GM23248 (cell line): ENCODE results near the gene ATE1. TPM values are rescaled to one million over a fixed set of nuclear protein-coding genes. Genes with fewer than 3 reads are reported as not detected.
"Not testable (repeated sequence)": the region's sequence is repeated elsewhere in the genome, so short reads cannot be mapped to it uniquely, and the experiment has no call there.

Experiments used
- DNase-seq: peaks from one replicate; pipeline ENCODE4 v3.0.0-alpha.2; 2015
- H2AFZ ChIP-seq: fragments of 200-600 bp; sonication (generic); 2 replicates; pipeline ENCODE4 v1.6.1; 2016; ENCODE audit warnings: antibody characterized with exemption
- H3F3A ChIP-seq: fragments of 200-600 bp; sonication (generic); 2 replicates; pipeline ENCODE4 v1.6.1; 2016; ENCODE audit warnings: mild to moderate bottlenecking, antibody characterized with exemption, mixed run types; ENCODE audit not compliant: insufficient read depth
- H3K27ac ChIP-seq: fragments of 200-600 bp; sonication (generic); 2 replicates; pipeline ENCODE4 v1.5.1; 2016; ENCODE audit warnings: mild to moderate bottlenecking
- H3K27me3 ChIP-seq: fragments of 200-600 bp; sonication (generic); replicated peaks from 2 replicates; pipeline ENCODE4 v1.6.1; 2016; ENCODE audit warnings: mild to moderate bottlenecking; ENCODE audit not compliant: insufficient read depth
- H3K36me3 ChIP-seq: fragments of 200-600 bp; sonication (generic); 2 replicates; pipeline ENCODE4 v1.6.1; 2016; ENCODE audit warnings: low read depth, mild to moderate bottlenecking
- H3K4me1 ChIP-seq: fragments of 200-600 bp; sonication (generic); 2 replicates; pipeline ENCODE4 v1.6.1; 2016; ENCODE audit warnings: mild to moderate bottlenecking; ENCODE audit not compliant: insufficient read depth
- H3K4me2 ChIP-seq: fragments of 200-600 bp; sonication (generic); one replicate; pipeline ENCODE4 v1.6.1; 2016; ENCODE audit warnings: mild to moderate bottlenecking; ENCODE audit not compliant: unreplicated experiment
- H3K4me3 ChIP-seq: fragments of 200-600 bp; sonication (generic); 2 replicates; pipeline ENCODE4 v1.5.1; 2016; ENCODE audit warnings: mild to moderate bottlenecking
- H3K79me2 ChIP-seq: fragments of 200-600 bp; sonication (generic); 2 replicates; pipeline ENCODE4 v1.6.1; 2016; ENCODE audit warnings: mild to moderate bottlenecking; ENCODE audit not compliant: insufficient read depth
- H3K9ac ChIP-seq: fragments of 200-600 bp; sonication (generic); 2 replicates; pipeline ENCODE4 v1.6.1; 2016; ENCODE audit warnings: mild to moderate bottlenecking
- H3K9me2 ChIP-seq: fragments of 200-600 bp; sonication (generic); 2 replicates; pipeline ENCODE4 v1.6.1; 2016; ENCODE audit warnings: mixed run types, mild to moderate bottlenecking, moderate library complexity; ENCODE audit not compliant: insufficient read depth
- H3K9me3 ChIP-seq: fragments of 200-600 bp; sonication (generic); one replicate; pipeline ENCODE4 v1.6.1; 2017; ENCODE audit warnings: low read depth
- H4K20me1 ChIP-seq: fragments of 200-600 bp; sonication (generic); 2 replicates; pipeline ENCODE4 v1.6.0; 2016; ENCODE audit not compliant: insufficient read depth
- EZH2 ChIP-seq: fragments of 200-600 bp; sonication (generic); IDR thresholded peaks from 2 replicates; pipeline ENCODE4 v1.6.1; 2018; ENCODE audit warnings: antibody characterized with exemption, mild to moderate bottlenecking; ENCODE audit not compliant: insufficient read depth, poor library complexity, severe bottlenecking
- EZH2phosphoT487 ChIP-seq: fragments of 200-600 bp; sonication (generic); IDR thresholded peaks from 2 replicates; pipeline ENCODE4 v1.6.1; 2018; ENCODE audit warnings: antibody characterized with exemption, moderate library complexity, mild to moderate bottlenecking, low read depth; ENCODE audit not compliant: insufficient read depth
- WGBS, 2 experiments: methylation state at CpG; one replicate each; pipeline ENCODE4 v1.1.6; 2015 to 2017; ENCODE audit warnings: low lambda C conversion rate in 2 of 2, low coverage in 1 of 2; ENCODE audit errors: missing lambda C conversion rate in 2 of 2; 5-methylcytosine and 5-hydroxymethylcytosine counted together
- in situ Hi-C: fragments of 300-500 bp; cut with MboI; formaldehyde crosslinking; loops from 2 replicates; pipeline ENCODE4 v1.15.0; 2020
- polyA plus RNA-seq: library from polyadenylated mRNA; unstranded; fragments of >200 nt; fragmentation: Nextera tagmentation; extraction: Ambion mirVana; gene quantifications from 2 replicates; pipeline ENCODE4 v1.2.1, GENCODE V29; 2016
- total RNA-seq: library from RNA; depleted of rRNA; stranded (reverse); fragments of >200 nt; shearing (Covaris generic); gene quantifications from 2 replicates; pipeline ENCODE4 v1.2.3, GENCODE V29; 2014

The ATE1 gene
- total and polyA plus RNA-seq, 2 experiments from 2014 or later, result 14.8 to 19.1 TPM

DNA sequence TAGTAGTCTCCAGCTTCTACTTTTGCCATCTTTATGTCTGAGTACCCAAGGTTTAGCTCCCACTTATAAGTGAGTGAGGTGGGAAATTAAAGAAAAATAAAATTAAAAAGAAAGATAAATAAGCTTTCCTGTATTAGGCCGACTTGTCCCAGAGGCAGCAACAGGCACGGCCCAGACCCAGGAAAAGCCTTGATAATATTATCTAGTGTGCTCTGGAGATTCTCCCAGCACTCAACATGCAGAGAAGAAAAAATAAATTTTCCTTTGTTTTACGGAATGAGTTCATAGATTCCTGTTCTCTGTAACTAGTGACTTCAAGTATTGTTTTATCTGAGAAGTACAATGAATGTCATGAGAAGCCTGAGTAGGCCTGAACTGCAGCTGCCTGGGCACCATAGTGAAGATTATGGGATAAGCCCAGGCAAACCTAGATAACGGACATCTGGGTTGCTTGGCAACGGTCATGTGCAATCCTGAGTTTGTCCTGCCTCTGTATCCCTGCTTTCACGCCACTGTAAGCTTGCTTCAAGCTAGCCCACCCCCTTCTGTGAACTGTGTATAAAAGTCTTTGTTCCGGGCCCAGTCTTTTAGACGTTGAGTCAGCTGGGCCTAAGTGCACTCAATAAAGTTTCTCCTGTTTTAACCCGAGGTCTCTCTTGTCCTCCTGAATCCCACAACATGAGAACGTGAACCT, 6.4 kb downstream of the ATE1 start:
- peaks cover 4% of the 10 kb centered on the region for H3F3A ChIP-seq
- in situ Hi-C loops, result no loop called here
- DNase-seq, result no peak
- no peak overlapping the region for H3K27ac ChIP-seq
- no peaks in the 10 kb centered on the region; the same call in 1 of the 2 replicates for H3K36me3 ChIP-seq
- H3K9me2 ChIP-seq, result no peaks in the 10 kb centered on the region
- H4K20me1 ChIP-seq, result no peaks in the 10 kb centered on the region
- H3K4me3 ChIP-seq, result no peak overlapping the region
- H3K79me2 ChIP-seq, result peaks cover 51% of the 10 kb centered on the region
- H3K9me3 ChIP-seq, result no peaks in the 10 kb centered on the region
- no peak overlapping the region for H3K9ac ChIP-seq
- H3K4me1 ChIP-seq, result peaks cover 7% of the 10 kb centered on the region
- H2AFZ ChIP-seq, result no peak overlapping the region
- H3K4me2 ChIP-seq, result no peak overlapping the region
- WGBS, 2 experiments, result 66 to 69% methylated on average over 10 of the region's 10 CpGs
- no peaks in the 10 kb centered on the region for H3K27me3 ChIP-seq
- TF ChIP-seq EZH2 (no peak), EZH2phosphoT487 (no peak)

DNA sequence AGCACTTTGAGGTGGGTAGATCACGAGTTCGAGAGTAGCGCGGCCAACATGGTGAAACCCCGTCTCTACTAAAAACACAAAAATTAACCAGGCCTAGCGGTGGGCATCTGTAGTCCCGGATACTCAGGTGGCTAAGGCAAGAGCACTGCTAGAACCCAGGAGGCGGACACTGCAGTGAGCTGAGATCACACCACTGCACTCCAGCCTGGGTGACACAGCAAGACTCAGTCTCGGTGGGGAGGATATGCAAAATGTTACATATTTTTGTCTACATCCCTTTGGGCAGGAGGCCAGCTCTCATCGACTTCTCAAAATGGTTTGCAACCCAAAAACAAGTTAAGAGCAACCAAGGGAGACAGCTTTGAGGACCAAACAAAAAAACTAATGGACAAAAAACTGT, 8.2 kb downstream of the ATE1 start:
- WGBS, 2 experiments, result 90 to 92% methylated on average over 10 of the region's 10 CpGs
- no peak for TF ChIP-seq EZH2phosphoT487
- no peak for TF ChIP-seq EZH2
- H3K27ac ChIP-seq, result no peak overlapping the region
- no peaks in the 10 kb centered on the region for H4K20me1 ChIP-seq
- H3K36me3 ChIP-seq, result no peaks in the 10 kb centered on the region; the same call in 1 of the 2 replicates
- no peak overlapping the region for H2AFZ ChIP-seq
- H3K4me3 ChIP-seq, result no peak overlapping the region
- H3K4me2 ChIP-seq, result no peak overlapping the region
- peaks cover 41% of the 10 kb centered on the region for H3K79me2 ChIP-seq
- no peaks in the 10 kb centered on the region for H3F3A ChIP-seq
- no peak overlapping the region for H3K9ac ChIP-seq
- DNase-seq, result no peak
- H3K9me2 ChIP-seq, result no peaks in the 10 kb centered on the region
- in situ Hi-C loops, result no loop called here
- no peaks in the 10 kb centered on the region for H3K27me3 ChIP-seq
- H3K9me3 ChIP-seq, result no peaks in the 10 kb centered on the region
- H3K4me1 ChIP-seq, result no peaks in the 10 kb centered on the region

DNA sequence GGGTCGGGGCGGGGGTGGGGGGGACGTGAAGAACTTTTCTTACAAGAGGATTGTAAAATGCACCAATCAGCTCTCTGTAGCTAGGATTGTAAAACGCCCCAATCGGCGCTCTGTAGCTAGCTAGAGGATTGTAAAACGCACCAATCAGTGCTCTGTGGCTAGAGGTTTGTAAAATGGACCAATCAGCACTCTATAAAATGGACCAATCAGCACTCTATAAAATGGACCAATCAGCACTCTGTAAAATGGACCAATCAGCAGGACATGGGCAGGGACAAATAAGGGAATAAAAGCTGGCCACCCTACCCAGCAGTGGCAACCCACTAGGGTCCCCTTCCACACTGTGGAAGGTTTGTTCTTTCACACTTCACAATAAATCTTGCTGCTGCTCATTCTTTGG, 9.0 kb downstream of the ATE1 start:
- H3K4me1 ChIP-seq, H3F3A ChIP-seq, H3K4me2 ChIP-seq, DNase-seq, H3K27me3 ChIP-seq, H3K36me3 ChIP-seq, in situ Hi-C loops, H4K20me1 ChIP-seq, H3K9me3 ChIP-seq, H3K9ac ChIP-seq, H3K9me2 ChIP-seq, H2AFZ ChIP-seq, H3K27ac ChIP-seq, H3K4me3 ChIP-seq: not testable (repeated sequence)
- 87 to 90% methylated on average over 7 of the region's 7 CpGs for WGBS, 2 experiments
- H3K79me2 ChIP-seq, result peaks cover 36% of the 10 kb centered on the region

DNA sequence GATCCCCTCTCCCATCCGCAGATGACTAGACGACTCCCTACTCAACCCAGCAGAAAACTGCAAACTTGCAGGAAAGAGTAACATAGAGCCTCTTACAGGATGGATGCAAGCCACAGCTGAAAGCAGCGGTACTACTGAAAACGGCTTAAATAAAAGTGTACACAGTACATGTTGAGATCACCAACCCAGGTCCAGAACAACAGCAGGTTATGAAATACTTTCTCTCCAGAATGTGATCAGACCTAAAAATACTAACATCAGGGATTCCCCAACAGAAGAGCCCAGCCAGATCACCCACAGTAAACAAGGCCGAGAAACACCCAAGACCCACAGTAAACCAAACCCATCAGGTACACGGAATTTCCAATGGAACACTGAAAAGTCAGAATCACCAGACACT, 13.2 kb downstream of the ATE1 start:
- Histone ChIP-seq H3K9me3 (no peaks in the 10 kb centered on the region), H3K4me2 (no peak overlapping the region), H3K4me3 (no peak overlapping the region), H3K27me3 (no peaks in the 10 kb centered on the region), H3K79me2 (peaks cover 13% of the 10 kb centered on the region), H4K20me1 (no peaks in the 10 kb centered on the region), H3K36me3 (no peaks in the 10 kb centered on the region), H3K4me1 (peaks cover 9% of the 10 kb centered on the region), H3K9me2 (no peaks in the 10 kb centered on the region), H3K9ac (no peak overlapping the region), H2AFZ (no peak overlapping the region), H3K27ac (no peak overlapping the region), H3F3A (peaks cover 9% of the 10 kb centered on the region; the same call in 1 of the 2 replicates)
- in situ Hi-C loops, result no loop called here
- TF ChIP-seq EZH2phosphoT487, result no peak
- TF ChIP-seq EZH2, result no peak
- 95 to 99% methylated on average over 6 of the region's 6 CpGs for WGBS, 2 experiments
- no peak for DNase-seq

DNA sequence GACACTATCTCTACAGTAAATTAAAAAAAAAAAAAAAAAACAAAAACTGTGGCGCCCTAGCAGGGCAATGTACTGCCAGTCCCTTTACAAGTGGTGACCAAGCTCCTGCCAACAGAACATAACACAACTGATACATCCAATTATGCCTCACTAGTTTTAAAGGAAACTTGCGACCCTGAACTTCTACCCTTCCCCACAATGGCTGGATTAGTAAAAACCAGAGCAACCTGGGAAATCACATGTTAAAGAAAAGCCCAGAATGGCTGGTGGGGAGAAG, 16.5 kb downstream of the ATE1 start:
- Histone ChIP-seq H3F3A (peaks cover 9% of the 10 kb centered on the region; the same call in 1 of the 2 replicates), H3K36me3 (no peaks in the 10 kb centered on the region), H3K27ac (0 out of 2 replicates have a peak overlapping the region, but pooled peaks have one; percentile 36), H3K4me2 (no peak overlapping the region), H3K27me3 (no peaks in the 10 kb centered on the region), H3K4me3 (no peak overlapping the region), H4K20me1 (no peaks in the 10 kb centered on the region), H3K9me2 (no peaks in the 10 kb centered on the region), H3K9ac (no peak overlapping the region), H2AFZ (no peak overlapping the region), H3K4me1 (peaks cover 9% of the 10 kb centered on the region), H3K79me2 (peaks cover 11% of the 10 kb centered on the region), H3K9me3 (no peaks in the 10 kb centered on the region)
- TF ChIP-seq EZH2phosphoT487, result no peak
- TF ChIP-seq EZH2, result no peak
- no peak for DNase-seq
- in situ Hi-C loops, result no loop called here
- WGBS, 2 experiments, result 75 to 94% methylated on average over 2 of the region's 2 CpGs
